ENCODE measurements around the gene CHST9. TPM values are rescaled to one million over a fixed set of nuclear protein-coding genes. Genes with fewer than 3 reads are reported as not detected.

The CHST9 gene
- total RNA-seq, 1 donor from 2014 or later, result 2.0 TPM

DNA sequence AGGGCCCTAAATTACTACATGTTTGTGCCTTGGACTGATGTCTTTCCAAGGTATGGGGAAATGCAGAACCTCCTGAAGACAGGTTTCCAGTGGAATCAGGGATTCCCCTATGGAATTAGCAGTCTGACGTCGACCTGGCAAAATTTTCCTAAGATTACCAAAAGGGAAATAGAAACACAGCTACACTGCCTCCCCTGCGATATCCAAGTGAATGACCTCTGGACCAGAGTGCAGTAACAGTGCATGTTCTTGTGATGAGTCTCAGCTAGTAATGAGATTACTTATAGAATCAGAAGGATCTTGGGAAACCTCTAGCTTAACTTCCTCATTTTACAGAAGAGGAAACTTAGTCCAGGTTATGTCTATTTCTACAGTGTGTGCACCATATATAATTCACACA is 21.3 kb upstream of the CHST9 start:
- Histone ChIP-seq H3K36me3 (no peaks in the 10 kb centered on the region), H3K4me3 (no peak overlapping the region), H3K9me3 (replicated peaks) (no peaks in the 10 kb centered on the region), H3K27ac (replicated peaks) (no peak overlapping the region), H3K27me3 (ENCODE audit: low read depth) (no peaks in the 10 kb centered on the region), H3K4me1 (no peaks in the 10 kb centered on the region)
- intact Hi-C loops (cut with micrococcal nuclease), result no loop called here
- TF ChIP-seq, protein P1, sequence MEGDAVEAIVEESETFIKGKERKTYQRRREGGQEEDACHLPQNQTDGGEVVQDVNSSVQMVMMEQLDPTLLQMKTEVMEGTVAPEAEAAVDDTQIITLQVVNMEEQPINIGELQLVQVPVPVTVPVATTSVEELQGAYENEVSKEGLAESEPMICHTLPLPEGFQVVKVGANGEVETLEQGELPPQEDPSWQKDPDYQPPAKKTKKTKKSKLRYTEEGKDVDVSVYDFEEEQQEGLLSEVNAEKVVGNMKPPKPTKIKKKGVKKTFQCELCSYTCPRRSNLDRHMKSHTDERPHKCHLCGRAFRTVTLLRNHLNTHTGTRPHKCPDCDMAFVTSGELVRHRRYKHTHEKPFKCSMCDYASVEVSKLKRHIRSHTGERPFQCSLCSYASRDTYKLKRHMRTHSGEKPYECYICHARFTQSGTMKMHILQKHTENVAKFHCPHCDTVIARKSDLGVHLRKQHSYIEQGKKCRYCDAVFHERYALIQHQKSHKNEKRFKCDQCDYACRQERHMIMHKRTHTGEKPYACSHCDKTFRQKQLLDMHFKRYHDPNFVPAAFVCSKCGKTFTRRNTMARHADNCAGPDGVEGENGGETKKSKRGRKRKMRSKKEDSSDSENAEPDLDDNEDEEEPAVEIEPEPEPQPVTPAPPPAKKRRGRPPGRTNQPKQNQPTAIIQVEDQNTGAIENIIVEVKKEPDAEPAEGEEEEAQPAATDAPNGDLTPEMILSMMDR (IDR thresholded peaks at IDR 0.05; ENCODE audit: borderline replicate concordance), result no peak
- no peak for DNase-seq

DNA sequence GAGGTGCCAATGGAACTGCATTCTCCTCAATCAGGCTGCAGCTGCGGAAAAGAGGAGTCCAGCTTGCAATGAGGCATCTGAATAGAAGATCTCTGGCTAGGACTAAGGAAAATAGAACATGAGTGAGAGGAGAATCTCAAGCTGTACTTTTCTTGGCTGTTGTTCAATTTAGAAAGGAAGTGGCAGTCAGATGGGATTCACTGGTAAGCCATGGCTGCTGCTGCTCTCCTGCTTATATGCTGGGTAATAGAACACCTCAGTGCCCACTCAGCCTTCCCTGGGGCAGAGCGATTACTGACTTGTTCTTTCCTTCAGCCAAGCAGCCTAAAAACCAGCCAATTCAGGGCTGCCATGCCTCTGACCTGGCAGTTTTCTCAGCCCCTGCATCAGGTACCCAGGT is 17.6 kb upstream of the CHST9 start:
- no peak for DNase-seq

DNA sequence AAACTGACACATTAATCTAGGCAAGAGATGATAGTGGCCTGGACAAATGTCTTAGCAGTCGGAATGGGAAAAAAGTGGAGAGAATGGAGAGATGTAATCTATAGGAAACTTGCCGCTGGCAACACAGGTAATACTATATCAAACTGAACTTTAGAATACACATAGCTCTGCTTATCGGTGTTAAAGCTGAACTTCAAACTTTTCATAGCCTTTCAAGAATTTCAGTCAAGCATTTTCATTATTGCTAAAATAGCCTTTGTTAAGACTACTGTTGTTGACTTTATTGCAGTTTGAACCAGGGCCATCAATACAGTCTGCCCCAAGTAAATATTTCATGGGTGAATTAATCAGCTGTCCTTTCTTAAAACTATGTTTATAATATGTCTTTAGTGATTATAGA is 12.9 kb upstream of the CHST9 start:
- intact Hi-C loops (cut with micrococcal nuclease), result no loop called here
- Histone ChIP-seq H3K4me1 (no peaks in the 10 kb centered on the region), H3K4me3 (no peak overlapping the region), H3K36me3 (no peaks in the 10 kb centered on the region), H3K27ac (replicated peaks) (no peak overlapping the region), H3K27me3 (ENCODE audit: low read depth) (no peaks in the 10 kb centered on the region), H3K9me3 (replicated peaks) (no peaks in the 10 kb centered on the region)
- TF ChIP-seq, protein P1 (IDR thresholded peaks at IDR 0.05; ENCODE audit: borderline replicate concordance), result no peak
- no peak for DNase-seq

More for the DNA sequence above, 17.6 kb upstream of the CHST9 start:
- no peaks in the 10 kb centered on the region for H3K4me1 ChIP-seq
- no peak overlapping the region for H3K4me3 ChIP-seq
- intact Hi-C loops (cut with micrococcal nuclease), result no loop called here
- no peaks in the 10 kb centered on the region for H3K27me3 ChIP-seq (ENCODE audit: low read depth)
- no peaks in the 10 kb centered on the region for H3K9me3 ChIP-seq (replicated peaks)
- H3K27ac ChIP-seq (replicated peaks), result no peak overlapping the region
- no peaks in the 10 kb centered on the region for H3K36me3 ChIP-seq
- TF ChIP-seq, protein P1 (IDR thresholded peaks at IDR 0.05; ENCODE audit: borderline replicate concordance), result no peak

DNA sequence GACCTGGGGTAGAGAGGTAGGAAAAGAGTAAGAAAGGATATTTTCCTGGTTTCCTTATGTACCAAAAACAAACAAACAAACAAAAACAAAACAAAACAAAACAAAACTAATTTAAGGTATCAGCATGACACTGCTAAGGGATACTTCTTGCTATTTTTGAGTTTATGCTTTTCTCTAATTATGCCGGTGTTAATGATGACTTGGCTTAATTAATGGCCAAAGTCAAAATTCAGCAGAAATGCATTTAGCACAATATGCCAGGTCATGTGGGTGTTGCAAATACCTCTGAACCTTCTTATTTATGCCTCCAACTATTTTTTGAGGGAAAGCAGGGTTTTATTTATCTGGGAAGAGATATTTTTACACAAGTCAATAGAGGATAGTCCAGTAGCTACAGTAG is 3.2 kb upstream of the CHST9 start:
- intact Hi-C loops (cut with micrococcal nuclease), result no loop called here
- TF ChIP-seq, protein P1 (IDR thresholded peaks at IDR 0.05; ENCODE audit: borderline replicate concordance), result no peak
- no peaks in the 10 kb centered on the region for H3K9me3 ChIP-seq (replicated peaks)

DNA sequence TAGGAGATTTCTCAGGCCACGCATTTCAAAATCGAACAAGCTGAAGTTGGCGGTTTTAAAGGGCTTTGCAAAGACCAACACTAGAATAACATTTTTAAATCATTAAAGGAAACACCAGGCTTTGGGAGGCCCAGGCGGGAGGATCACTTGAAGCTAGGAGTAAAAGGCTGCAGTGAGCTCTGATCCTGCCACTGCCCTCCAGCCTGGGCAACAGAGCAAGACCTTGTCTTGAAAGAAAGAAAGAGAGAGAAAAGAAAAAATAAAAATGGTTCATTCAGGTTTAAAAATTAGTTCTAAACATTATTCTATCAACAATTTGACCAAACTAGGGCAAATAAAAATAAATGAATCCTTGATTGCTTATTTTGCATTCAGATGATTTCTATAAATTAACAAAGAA is 789 bp upstream of the CHST9 start:
- Histone ChIP-seq H3K27me3 (ENCODE audit: low read depth) (peaks cover 8% of the 10 kb centered on the region), H3K4me3 (no peak overlapping the region), H3K36me3 (no peaks in the 10 kb centered on the region), H3K9me3 (replicated peaks) (no peaks in the 10 kb centered on the region), H3K27ac (replicated peaks) (no peak overlapping the region), H3K4me1 (peaks cover 12% of the 10 kb centered on the region)
- TF ChIP-seq, protein P1 (IDR thresholded peaks at IDR 0.05; ENCODE audit: borderline replicate concordance), result no peak
- DNase-seq, result no peak
- intact Hi-C loops (cut with micrococcal nuclease), result no loop called here

More for the DNA sequence above, 3.2 kb upstream of the CHST9 start:
- no peak overlapping the region for H3K27ac ChIP-seq (replicated peaks)
- H3K27me3 ChIP-seq (ENCODE audit: low read depth), result peaks cover 8% of the 10 kb centered on the region
- no peak for DNase-seq
- no peak overlapping the region for H3K4me3 ChIP-seq
- H3K36me3 ChIP-seq, result no peaks in the 10 kb centered on the region
- H3K4me1 ChIP-seq, result peaks cover 12% of the 10 kb centered on the region

Measured in left ventricle myocardium inferior (tissue), 1 donor.